Measurements from ENCODE around the gene PTGDS. TPM values are rescaled to one million over a fixed set of nuclear protein-coding genes. Genes with fewer than 3 reads are reported as not detected.
"Not testable (repeated sequence)": the region's sequence is repeated elsewhere in the genome, so short reads cannot be mapped to it uniquely, and the experiment has no call there.

The PTGDS gene
- total RNA-seq, 1 donor from 2014 or later = 111 TPM

GRCh38 chr9:136990242-136990911 is 13.1 kb downstream of the PTGDS start:
- no peak for DNase-seq (ENCODE audit: low spot score)

GRCh38 chr9:136991993-136992818 is 14.9 kb downstream of the PTGDS start, which contains the start of gene PAXX:
Gene PAXX, plus strand, starts transcription at chr9:136992422. Its CDS starts 22 bp downstream, at chr9:136992444.
- peak; percentile 93 for DNase-seq (ENCODE audit: low spot score)

- no peak for DNase-seq (ENCODE audit: low spot score)
Observed at GRCh38 chr9:136992819-136993369, 15.6 kb downstream of the PTGDS start.

GRCh38 chr9:136994180-136994887 is 17.0 kb downstream of the PTGDS start:
- no peak for DNase-seq (ENCODE audit: low spot score)

GRCh38 chr9:136994888-136995230 is 17.6 kb downstream of the PTGDS start:
- DNase-seq (ENCODE audit: low spot score) = no peak

- no peak for DNase-seq (ENCODE audit: low spot score)
Observed at GRCh38 chr9:136995362-136995761, 18.1 kb downstream of the PTGDS start.

- no peak for DNase-seq (ENCODE audit: low spot score)
Observed at GRCh38 chr9:136995772-136996311, 18.5 kb downstream of the PTGDS start.

GRCh38 chr9:136996361-136997292 is 19.3 kb downstream of the PTGDS start, which contains the start of gene CLIC3:
Gene CLIC3, minus strand, starts transcription at chr9:136996568. Its CDS starts 25 bp downstream, at chr9:136996543.
- DNase-seq (ENCODE audit: low spot score) = no peak

GRCh38 chr9:136997371-136997770 is 20.1 kb downstream of the PTGDS start:
- no peak for DNase-seq (ENCODE audit: low spot score)

GRCh38 chr9:136997830-136998234 is 20.5 kb downstream of the PTGDS start:
- no peak for DNase-seq (ENCODE audit: low spot score)

- no peak for DNase-seq (ENCODE audit: low spot score)
Observed at GRCh38 chr9:137000177-137000930, 23.1 kb downstream of the PTGDS start.

GRCh38 chr9:137001857-137002645 is 24.7 kb downstream of the PTGDS start:
- no peak for DNase-seq (ENCODE audit: low spot score)

GRCh38 chr9:137002646-137003041 is 25.3 kb downstream of the PTGDS start:
- no peak for DNase-seq (ENCODE audit: low spot score)

- DNase-seq (ENCODE audit: low spot score) = not testable (repeated sequence)
Observed at GRCh38 chr9:137004285-137004684, 27.0 kb downstream of the PTGDS start.

GRCh38 chr9:137006116-137007003 is 29.1 kb downstream of the PTGDS start:
- no peak for DNase-seq (ENCODE audit: low spot score)

GRCh38 chr9:137007108-137007815 is 30.0 kb downstream of the PTGDS start:
- no peak for DNase-seq (ENCODE audit: low spot score)

- DNase-seq (ENCODE audit: low spot score) = no peak
Observed at GRCh38 chr9:137007816-137008270, 30.5 kb downstream of the PTGDS start.

Data from ureter (tissue), 1 donor.